Stimulated activated CD8-positive, alpha-beta memory T cell treated with anti-CD3 and anti-CD28 coated beads, Interleukin-4, amount 100 ng/mL, for 48 hours (primary cell): ENCODE data around the gene SPATA33.
"Not testable (repeated sequence)": the region's sequence is repeated elsewhere in the genome, so short reads cannot be mapped to it uniquely, and the experiment has no call there.

ENCODE experiments used
- DNase-seq: peaks from one replicate; pipeline ENCODE4 v3.0.0-alpha.2; 2020

The SPATA33 gene

DNA sequence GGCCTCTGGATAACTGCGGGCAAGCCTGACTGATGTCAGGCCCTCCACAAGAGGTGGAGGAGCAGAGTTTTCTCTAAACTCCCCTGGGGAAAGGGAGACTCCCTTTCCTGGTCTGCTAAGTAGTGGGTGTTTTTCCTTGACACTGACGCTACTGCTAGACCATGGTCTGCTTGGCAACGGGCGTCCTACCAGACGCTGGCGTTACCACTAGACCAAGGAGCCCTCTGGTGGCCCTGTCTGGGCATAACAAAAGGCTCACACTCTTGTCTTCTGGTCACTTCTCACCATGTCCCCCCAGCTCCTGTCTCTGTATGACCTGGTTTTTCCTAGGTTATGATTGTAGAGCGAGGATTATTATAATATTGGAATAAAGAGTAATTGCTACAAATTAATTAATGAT is 9.4 kb downstream of the SPATA33 start:
- DNase-seq: not testable (repeated sequence)

DNA sequence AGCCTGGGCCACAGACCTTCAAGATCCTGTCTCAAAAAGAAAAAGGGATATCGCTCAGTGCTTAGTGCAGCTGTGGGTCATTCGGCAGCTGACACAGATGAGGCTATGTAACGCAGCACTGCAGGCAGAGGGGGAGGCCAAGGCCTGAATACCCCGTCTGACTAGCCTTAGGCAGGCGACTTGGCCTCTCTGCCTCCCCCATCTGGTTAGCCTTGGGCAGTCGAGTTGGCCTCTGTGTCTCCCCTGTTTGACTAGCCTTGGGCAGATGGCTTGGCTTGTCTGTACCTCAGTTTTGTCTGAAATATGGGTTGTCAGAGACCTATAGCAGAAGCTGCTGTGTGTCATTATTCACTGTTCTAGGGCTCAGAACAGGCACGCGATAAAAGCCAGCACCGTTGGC is 10.0 kb downstream of the SPATA33 start:
- DNase-seq: no peak

DNA sequence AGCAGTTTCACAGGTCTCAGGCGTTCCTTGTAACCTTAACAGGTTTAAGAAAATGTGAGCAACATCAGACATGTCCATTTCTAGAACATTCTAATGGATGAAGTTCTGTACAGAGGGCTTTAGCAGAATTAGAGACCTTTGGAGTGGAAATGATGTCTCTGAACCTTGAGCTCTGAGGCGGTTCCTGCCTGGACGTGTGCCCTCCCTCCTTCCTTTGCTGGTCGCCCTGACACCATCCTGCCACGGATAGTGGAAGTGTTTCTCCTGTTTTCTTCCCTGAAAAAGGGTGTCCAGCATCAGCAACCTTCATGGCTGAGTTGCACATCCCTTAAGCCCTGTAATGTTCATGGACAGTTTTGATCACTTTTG is 11.1 kb downstream of the SPATA33 start:
- no peak for DNase-seq

DNA sequence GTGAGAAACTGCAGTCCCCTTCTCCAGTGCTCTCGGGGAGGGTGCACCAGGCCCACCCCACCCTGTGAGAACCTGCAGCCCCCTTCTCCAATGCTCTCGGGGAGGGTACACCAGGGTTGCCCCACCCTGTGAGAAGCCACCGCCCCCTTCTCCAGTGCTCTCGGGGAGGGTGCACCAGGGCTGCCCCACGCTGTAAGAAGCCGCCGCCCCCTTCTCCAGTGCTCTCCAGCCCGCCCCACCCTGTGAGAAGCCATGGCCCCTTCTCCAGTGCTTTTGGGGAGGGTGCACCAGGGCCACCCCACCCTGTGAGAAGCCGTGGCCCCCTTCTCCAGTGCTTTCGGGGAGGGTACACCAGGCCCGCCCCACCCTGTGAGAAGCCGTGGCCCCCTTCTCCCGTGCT is 12.1 kb downstream of the SPATA33 start:
- DNase-seq: no peak

DNA sequence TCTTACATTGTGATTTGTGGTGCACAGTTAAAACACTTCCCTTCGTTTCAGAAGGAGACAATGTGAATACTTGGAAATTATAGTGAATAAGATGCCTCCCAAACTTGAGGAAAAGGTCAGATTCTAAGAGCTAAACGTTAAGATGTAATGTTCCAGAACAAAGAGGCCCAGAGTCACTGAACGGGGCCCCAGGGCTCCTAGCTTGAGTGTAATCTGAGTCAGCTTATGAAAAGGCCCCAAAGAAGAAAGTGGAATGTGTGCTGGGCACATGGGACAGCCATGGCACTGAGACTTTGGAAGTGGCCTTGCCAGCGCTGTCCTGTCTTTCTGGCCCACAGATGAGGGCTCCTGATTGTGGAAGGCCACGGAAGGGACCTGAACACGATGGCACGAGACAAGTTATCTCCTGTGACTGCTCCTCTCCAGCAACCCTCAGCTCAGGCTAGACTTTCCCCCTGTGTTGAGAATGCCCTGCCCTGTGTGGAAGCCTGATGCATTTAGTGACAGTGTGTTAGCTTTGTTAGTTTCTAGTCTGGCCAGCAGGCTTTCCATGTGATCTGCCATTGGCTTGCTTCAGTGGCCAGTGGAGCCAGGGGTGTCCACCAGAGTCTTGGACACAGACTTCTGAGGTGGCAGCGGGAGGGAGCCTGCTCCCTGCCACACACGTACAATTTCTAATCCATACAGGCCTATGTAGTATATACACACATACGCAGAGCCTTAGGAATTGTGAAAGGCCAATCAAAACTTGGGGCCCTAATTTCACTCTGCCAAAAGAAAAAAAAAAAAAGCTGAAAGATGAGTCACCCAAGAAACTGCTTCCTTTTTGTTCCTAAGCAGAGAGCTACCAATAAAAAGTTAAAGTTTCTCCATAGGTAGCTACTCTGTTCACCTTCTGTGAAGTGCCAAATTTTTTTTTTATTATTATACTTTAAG is 13.1 kb downstream of the SPATA33 start:
- DNase-seq: no peak

DNA sequence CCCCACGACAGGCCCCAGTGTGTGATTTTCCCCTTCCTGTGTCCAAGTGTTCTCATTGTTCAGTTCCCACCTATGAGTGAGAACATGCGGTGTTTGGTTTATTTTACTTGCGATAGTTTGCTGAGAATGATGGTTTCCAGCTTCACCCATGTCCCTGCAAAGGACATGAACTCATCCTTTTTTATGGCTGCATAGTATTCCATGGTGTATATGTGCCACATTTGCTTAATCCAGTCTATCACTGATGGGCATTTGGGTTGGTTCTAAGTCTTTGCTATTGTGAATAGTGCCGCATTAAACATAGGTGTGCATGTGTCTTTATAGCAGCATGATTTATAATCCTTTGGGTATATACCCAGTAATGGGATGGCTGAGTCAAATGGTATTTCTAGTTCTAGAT is 13.9 kb downstream of the SPATA33 start:
- not testable (repeated sequence) for DNase-seq

DNA sequence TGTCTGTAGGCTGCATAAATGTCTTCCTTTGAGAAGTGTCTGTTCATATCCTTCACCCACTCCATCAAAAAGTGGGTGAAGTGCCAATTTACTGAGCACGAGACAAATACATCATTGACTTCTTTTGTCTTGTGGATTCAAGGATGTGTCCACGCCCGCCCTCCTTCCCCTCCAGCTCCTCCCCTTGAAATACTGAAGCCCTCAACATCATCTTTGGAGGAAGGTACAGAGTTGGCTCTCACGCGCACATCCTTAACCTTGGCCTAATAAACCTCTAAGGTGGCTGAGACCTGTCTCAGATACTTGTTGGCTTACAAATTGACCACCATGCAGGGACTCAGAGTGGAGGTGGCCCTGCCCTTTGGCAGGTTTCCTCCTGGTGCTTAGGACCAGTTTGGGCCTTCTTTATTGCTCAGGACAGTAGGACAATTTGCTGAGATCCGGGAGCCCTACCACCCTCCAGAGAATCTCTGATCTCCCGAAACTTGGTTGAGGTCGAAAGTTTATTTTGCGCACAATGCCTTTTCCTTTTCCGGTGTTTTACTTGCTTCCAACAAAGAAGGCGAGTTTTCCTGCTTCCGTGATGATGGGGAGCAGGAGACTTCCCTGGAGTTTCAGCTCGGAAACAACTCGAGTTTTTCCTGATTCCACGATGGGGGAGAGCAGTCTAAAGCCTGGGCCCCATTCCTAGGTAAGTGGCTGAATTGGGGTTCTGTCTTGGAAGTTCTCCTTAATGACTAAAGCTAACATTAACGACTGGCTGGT is 14.7 kb downstream of the SPATA33 start:
- no peak for DNase-seq

DNA sequence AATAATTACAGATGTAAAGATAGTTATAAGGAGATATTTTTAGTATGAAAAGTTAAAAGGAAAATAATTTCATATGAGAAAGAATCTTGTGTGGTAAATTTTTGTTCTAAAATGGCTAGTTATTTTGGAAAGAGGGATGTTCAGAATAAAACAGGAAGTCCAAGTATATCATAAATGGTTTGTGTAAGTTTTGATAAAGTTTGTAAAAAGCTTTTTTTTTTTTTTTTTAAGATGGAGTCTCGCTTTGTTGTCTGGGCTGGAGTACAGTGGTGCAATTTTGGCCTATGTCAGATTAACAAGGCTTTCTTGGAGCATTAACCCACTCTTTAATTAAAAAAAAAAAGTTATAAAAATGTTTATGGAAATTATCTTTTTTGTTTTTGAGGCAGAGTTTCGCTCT is 20.6 kb downstream of the SPATA33 start:
- DNase-seq: no peak

DNA sequence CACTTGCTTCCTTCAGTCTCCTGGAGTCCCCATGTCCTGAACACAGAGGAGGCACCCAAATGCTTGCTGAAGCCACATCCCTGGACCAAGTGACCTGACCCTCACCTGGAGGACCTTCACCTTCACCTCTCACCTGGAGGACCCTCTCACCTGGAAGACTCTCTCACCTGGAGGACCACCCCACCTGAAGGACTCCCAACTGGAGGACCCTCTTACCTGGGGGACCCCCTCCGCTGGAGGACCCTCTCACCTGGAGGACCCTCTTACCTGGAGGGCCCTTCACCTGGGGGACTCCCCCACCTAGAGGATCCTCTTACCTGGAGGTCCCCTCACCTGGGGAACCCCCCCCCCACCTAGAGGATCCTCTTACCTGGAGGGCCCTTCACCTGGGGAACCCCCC is 28.3 kb downstream of the SPATA33 start:
- no peak for DNase-seq

DNA sequence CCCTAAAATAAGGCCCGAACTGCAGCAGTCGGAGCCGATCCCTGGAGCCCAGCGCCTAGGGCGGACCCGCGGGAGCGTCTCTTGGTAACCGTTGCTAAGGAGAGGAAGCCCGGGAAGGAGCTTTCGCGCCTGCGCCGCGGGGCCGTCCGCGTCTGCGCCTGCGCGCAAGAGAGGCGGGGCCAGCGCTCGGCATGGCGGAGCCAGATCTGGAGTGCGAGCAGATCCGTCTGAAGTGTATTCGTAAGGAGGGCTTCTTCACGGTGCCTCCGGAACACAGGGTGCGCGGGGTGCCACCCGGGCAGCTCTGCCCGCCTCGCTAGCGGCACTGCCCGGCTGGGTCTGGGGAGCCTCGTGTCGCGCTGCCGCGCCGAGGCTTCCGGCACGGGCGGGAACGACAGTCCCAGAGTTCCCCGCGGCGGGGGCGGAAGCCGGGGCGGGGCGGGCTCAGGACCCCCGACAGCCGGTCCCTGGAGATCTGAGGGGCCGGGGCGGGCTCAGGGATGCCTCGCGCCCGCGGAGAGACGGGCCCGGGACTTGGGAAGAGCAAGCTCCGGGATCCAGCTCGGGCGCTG is 29.0 kb downstream of the SPATA33 start, which contains the start of gene CDK10:
CDK10 (plus strand) TSS at position 170 of the 572 bp plus-strand sequence; CDS start at position 192, 22 bp downstream.
- peak; percentile 96 for DNase-seq

DNA sequence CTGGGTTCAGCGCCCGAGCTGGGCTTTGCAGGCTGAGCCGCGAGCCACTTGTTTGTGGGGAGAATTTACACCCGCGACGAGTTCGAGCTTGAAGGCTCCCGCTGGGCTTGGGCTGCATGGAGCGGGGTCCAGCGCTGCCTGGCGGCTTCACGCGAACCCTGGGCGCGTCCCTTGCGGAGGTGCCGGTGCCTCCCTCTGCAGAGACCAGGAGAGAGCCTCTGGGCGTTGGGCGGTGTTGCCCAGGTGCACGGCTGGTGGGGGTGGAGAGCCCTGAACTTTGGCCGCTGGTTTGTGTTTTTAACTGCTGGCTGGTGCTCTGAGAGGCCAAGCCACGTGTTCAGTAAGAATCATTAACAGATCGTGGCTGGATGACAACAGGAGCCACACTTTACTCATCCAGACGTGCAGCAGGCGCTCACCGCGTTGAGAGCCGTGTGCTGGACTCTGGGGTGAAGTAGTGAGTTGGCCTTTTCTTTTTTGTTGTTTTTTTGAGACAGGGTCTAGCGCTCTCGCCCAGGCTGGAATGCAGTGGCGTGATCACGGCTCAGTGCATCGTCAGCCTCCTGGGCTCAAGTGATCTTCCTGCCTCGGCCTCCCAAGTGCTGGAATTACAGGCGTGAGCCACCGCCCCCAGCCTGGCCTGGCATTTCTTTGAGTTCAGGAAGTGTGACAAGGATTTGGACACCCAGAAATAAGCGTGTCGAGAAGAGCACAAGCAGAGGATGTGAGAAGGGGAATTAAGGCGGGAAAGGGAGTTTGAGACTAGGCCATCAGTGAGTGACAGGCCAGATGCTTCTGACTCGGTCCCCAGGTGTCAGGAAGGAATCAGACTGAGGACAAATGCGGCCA is 29.7 kb downstream of the SPATA33 start:
- DNase-seq: peak; percentile 37

DNA sequence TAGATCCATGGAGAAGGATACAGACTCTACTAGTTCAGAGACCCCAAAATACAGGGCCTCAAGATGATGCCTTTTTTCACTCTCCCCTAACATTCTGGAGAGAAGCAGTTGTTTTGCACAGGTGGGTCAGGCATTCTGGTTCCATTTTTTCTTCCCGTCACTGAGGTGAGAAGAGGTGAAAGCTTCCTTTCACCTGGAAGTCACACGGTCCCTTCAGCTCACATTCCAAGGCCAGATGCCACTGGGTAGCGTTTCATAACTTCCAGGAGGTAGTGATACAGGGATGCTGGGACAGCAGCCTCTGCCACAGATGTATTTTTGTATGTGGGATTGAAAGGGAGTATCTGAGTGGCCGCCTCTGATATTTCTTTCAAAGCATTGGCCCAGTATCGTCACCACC is 30.8 kb downstream of the SPATA33 start:
- DNase-seq: no peak

DNA sequence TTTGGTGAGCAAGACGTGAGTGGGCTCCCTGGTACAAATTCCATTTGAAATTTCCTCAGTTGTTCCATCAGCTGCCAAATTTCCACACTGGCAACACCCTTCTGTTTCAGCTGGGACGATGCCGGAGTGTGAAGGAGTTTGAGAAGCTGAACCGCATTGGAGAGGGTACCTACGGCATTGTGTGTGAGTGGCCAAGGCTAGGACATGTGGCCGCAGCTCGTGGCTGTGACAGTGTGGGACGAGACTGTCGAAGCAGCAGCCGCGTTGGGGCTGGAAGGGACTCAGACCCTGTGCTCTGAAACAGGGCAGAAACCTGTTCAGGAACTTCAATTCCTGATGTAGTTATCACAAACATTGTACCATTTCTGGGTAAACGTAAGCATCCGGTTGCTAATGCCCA is 31.5 kb downstream of the SPATA33 start:
- no peak for DNase-seq

DNA sequence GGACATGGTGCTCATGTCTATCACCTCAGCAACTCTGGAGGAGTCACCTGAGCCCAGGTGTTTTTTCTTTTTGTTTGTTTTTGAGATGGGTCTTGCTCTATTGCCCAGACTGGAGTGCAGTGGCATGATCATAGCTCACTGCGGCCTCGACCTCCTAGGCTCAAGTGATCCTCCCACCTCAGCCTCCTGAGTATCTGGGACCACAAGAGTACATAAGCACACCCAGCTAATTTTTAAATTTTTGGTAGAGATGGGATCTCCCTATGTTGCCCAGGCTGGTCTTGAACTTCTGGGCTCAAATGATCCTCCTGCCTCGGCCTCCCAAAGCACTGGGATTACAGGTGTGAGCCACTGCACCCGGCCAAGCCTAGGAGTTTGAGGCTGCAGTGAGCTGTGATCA is 32.0 kb downstream of the SPATA33 start:
- not testable (repeated sequence) for DNase-seq

DNA sequence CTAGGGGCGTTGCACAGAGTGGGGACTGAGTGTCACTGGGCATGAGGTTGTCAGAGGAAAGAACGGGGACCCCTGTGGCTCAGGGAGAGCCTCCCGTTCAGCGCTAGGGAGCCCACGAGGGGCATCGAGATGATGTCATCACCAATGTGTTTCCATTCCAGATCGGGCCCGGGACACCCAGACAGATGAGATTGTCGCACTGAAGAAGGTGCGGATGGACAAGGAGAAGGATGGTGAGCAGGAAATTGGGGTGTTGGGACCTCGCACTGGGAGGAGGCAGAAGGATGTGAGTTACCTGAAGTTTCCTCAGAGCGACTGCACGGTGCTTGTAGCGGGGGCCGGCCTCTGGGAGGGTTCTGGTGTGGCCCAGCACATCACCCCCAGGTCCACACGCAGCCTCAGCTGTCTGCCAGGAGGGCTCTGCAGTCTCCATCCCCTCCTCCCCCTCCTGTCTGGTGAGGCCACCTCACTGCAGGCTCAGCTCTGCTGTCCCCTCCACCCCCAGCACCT is 32.8 kb downstream of the SPATA33 start:
- no peak for DNase-seq

DNA sequence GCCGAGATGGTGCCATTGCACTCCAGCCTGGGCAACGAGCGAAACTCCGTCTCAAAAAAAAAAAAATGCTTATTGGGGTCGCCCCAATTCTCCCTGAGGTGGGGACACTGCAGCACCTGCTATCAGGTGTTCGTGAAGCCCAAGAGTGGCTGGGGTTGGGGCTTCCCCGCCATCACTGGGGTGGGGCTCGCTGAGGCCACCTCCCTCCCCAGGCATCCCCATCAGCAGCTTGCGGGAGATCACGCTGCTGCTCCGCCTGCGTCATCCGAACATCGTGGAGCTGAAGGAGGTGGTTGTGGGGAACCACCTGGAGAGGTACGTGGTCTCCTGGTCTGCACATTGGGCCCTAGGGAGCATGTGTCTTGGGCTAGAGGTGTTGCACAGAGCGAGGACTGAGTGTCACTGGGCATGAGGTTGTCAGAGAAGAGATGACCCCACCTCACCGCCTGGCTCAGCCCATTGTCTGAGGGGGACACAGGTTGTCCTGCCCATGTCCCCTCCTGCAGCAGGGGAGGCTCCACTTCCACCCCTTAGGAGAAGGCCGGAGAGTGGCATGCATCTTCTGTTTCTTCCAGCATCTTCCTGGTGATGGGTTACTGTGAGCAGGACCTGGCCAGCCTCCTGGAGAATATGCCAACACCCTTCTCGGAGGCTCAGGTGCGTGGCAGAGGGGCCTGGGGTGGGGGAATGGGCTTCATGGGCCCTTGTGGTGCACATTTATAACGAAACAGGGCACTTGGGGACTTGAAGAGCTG is 33.8 kb downstream of the SPATA33 start:
- DNase-seq: no peak

DNA sequence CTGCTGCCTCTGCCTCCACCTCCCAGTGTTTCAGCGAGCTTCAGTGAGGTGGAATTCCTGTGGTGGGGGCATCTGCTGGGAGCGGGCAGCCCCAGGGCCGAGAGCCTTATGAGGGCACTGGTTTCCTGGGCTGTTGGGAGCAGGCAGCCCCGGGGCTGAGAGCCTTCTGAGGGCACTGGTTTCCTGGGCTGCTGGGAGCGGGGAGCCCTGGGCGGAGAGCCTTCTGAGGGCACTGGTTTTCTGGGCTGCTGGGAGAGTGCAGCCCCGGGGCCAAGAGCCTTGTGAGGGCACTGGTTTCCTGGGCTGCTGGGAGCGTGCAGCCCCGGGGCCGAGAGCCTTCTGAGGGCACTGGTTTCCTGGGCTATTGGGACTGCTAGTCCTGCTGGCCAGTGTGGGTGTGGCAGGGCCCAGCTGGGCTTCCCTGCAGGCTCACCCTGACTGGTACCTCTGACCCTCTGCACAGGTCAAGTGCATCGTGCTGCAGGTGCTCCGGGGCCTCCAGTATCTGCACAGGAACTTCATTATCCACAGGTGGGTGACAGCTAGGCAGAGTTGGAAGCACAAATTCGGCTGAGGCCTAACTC is 34.4 kb downstream of the SPATA33 start:
- no peak for DNase-seq

DNA sequence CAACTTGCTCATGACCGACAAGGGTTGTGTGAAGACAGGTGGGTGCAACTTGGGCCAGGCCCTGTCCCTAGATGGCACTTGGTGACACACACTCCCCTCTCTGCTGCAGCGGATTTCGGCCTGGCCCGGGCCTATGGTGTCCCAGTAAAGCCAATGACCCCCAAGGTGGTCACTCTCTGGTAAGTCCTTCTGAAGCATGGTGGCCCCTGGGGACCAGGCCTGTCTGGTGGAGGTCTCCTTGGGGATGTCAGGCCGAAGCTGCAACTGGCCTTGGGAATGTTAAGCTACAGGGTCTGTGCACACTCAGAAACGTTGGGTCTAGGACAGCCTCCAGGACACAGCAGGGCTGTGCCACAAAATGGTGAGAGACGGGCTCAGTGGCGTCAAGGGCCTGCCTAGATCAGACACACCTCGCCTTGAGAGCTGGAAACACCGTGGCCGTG is 35.7 kb downstream of the SPATA33 start:
- no peak for DNase-seq

DNA sequence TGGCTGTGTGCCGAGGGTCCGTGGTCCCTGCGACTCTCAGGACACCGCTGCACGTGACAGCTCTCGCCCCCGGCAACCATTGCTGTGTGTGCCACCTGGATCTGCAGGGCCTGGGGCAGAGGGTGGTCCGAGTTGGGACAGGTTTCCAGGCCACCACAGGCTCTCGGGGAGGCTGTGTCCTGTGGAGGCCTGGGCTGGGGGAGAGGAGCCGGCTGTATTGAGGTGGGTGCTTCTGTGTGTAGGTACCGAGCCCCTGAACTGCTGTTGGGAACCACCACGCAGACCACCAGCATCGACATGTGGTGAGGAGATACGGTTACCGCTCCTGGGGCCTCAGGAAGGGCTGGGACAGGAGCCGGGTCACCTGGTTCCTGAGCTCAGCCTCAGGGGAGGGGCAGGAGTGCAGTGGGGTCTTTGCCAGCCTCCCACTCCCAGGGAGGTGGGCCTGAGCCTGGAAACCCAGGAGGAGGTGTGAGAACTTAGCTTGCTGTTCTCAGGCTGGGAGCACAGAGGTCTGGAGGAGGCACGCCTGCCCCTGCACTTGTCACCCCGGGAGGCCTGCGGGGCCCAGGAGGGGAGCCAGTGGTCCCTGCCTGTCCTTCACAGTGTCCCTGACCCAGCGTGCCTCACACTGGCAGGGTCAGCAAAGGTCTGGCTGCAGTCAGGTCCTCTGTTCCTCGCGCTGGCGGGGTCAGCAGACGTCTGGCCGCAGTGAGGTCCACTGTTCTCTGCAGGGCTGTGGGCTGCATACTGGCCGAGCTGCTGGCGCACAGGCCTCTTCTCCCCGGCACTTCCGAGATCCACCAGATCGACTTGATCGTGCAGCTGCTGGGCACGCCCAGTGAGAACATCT is 36.5 kb downstream of the SPATA33 start:
- no peak for DNase-seq

DNA sequence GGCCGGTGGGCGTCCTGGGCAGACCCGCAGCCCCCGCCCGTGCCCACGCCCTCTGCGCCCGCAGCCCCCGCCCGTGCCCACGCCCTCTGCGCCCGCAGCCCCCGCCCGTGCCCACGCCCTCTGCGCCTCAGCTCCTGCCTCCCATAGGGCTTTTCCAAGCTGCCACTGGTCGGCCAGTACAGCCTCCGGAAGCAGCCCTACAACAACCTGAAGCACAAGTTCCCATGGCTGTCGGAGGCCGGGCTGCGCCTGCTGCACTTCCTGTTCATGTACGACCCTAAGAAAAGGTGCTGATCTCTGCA is 37.1 kb downstream of the SPATA33 start:
- DNase-seq: not testable (repeated sequence)
